Measurements from ENCODE around the gene PODXL2.

Gene PODXL2

GRCh38 chr3:127711896-127712295, 82.9 kb downstream of the PODXL2 start:
- DNase-seq, result no peak

- DNase-seq, result no peak
Observed at GRCh38 chr3:127712461-127712860, 83.5 kb downstream of the PODXL2 start.

GRCh38 chr3:127712881-127713771, 84.1 kb downstream of the PODXL2 start:
- no peak for DNase-seq

GRCh38 chr3:127714125-127714571, 85.2 kb downstream of the PODXL2 start:
- no peak for DNase-seq

GRCh38 chr3:127714866-127715265, 85.9 kb downstream of the PODXL2 start:
- no peak for DNase-seq

- DNase-seq, result no peak
Observed at GRCh38 chr3:127715532-127715931, 86.5 kb downstream of the PODXL2 start.

- DNase-seq, result peak; percentile 83
Observed at GRCh38 chr3:127716384-127716783, 87.4 kb downstream of the PODXL2 start.

- no peak for DNase-seq
Observed at GRCh38 chr3:127717357-127718244, 88.6 kb downstream of the PODXL2 start.

- DNase-seq, result no peak
Observed at GRCh38 chr3:127718245-127718915, 89.4 kb downstream of the PODXL2 start.

- DNase-seq, result no peak
Observed at GRCh38 chr3:127718916-127719290, 89.9 kb downstream of the PODXL2 start.

GRCh38 chr3:127719369-127719768, 90.4 kb downstream of the PODXL2 start:
- DNase-seq, result no peak

GRCh38 chr3:127720161-127720823, 91.3 kb downstream of the PODXL2 start:
- DNase-seq, result no peak

GRCh38 chr3:127720985-127721935, 92.3 kb downstream of the PODXL2 start:
- DNase-seq, result no peak

- DNase-seq, result no peak
Observed at GRCh38 chr3:127722091-127722784, 93.3 kb downstream of the PODXL2 start.
